H1 (cell line): ENCODE results near the gene QRICH2. TPM values are rescaled to one million over a fixed set of nuclear protein-coding genes. Genes with fewer than 3 reads are reported as not detected.

Experiments used
- CTCF ChIA-PET: fragments of 300-600 bp; sonication (Branson Sonifier 250); formaldehyde crosslinking; loops from one replicate; lab custom pipeline; 2021; ENCODE audit not compliant: partially characterized antibody; lab: Charles Lee
- POLR2A ChIA-PET: fragments of 300-600 bp; sonication (Branson Sonifier 250); formaldehyde crosslinking; loops from one replicate; lab custom pipeline; 2021; ENCODE audit warnings: inconsistent platforms; ENCODE audit not compliant: partially characterized antibody; lab: Charles Lee
- DNase-seq, 2 experiments: peaks; one replicate each; pipeline versions ENCODE4 v3.0.0 to v3.0.0-alpha.2; 2010 to 2022; ENCODE audit warnings: low spot score in 2 of 2, low read depth in 1 of 2, mixed read lengths in 1 of 2
- FAIRE-seq: peaks from 2 replicates; lab custom pipeline; 2011; peaks lifted over from hg19 to GRCh38; lab: Jason Lieb, UNC
- H2AFZ ChIP-seq: 2 replicates; pipeline ENCODE4 v1.8.1; 2012; ENCODE audit warnings: low read length, inconsistent platforms
- H2AK5ac ChIP-seq: 2 replicates; pipeline ENCODE4 v1.6.1; 2013; ENCODE audit warnings: low read depth, low read length
- H2BK120ac ChIP-seq: replicated peaks from 2 replicates; pipeline ENCODE3; 2013; ENCODE audit warnings: low read depth, low read length, inconsistent platforms
- H2BK12ac ChIP-seq: 2 replicates; pipeline ENCODE4 v1.6.1; 2013; ENCODE audit warnings: low read depth, low read length
- H2BK15ac ChIP-seq: 2 replicates; pipeline ENCODE4 v1.6.1; 2013; ENCODE audit warnings: low read length
- H2BK20ac ChIP-seq: 2 replicates; pipeline ENCODE4 v1.6.1; 2013; ENCODE audit warnings: low read length
- H2BK5ac ChIP-seq: 2 replicates; pipeline ENCODE4 v1.6.1; 2013; ENCODE audit warnings: low read depth, low read length
- H3K14ac ChIP-seq: 2 replicates; pipeline ENCODE4 v1.6.1; 2013; ENCODE audit warnings: inconsistent platforms; ENCODE audit not compliant: insufficient read length
- H3K18ac ChIP-seq: 2 replicates; pipeline ENCODE4 v1.6.1; 2013; ENCODE audit warnings: low read length; ENCODE audit errors: extremely low read depth
- H3K23ac ChIP-seq: 2 replicates; pipeline ENCODE4 v1.6.1; 2013; ENCODE audit warnings: inconsistent platforms; ENCODE audit not compliant: insufficient read length
- H3K23me2 ChIP-seq: 2 replicates; pipeline ENCODE4 v1.6.1; 2013; ENCODE audit warnings: low read depth, low read length
- H3K27ac ChIP-seq: 2 replicates; pipeline ENCODE4 v1.6.1; 2011; ENCODE audit warnings: low read depth, low read length, inconsistent platforms
- H3K27me3 ChIP-seq, 4 experiments: replicated peaks in 1 of 4; 1 replicate in 1 of 4; 2 replicates in 3 of 4; pipeline versions ENCODE4 v1.6.1 to v1.8.1; 2011 to 2013; ENCODE audit warnings: low read length in 3 of 4, mild to moderate bottlenecking in 3 of 4, inconsistent platforms in 2 of 4, mixed read lengths in 2 of 4, moderate library complexity in 1 of 4; ENCODE audit not compliant: control insufficient read depth in 3 of 4, insufficient read depth in 3 of 4; ENCODE audit errors: extremely low read depth in 1 of 4
- H3K36me3 ChIP-seq, 4 experiments: 2 replicates each; pipeline versions ENCODE4 v1.6.1 to v1.8.1; 2011 to 2013; ENCODE audit warnings: mild to moderate bottlenecking in 4 of 4, low read length in 3 of 4, moderate library complexity in 2 of 4, control low read depth in 1 of 4, inconsistent platforms in 1 of 4; ENCODE audit not compliant: insufficient read depth in 4 of 4, control insufficient read depth in 2 of 4
- H3K4ac ChIP-seq: replicated peaks from 2 replicates; pipeline ENCODE3; 2013; ENCODE audit warnings: low read length, low read depth, mixed read lengths, inconsistent platforms; ENCODE audit not compliant: insufficient read length
- H3K4me1 ChIP-seq, 4 experiments: replicated peaks in 1 of 4; 1 replicate in 1 of 4; 2 replicates in 3 of 4; pipeline versions ENCODE4 v1.6.1 to v1.8.1; 2011 to 2013; ENCODE audit warnings: low read length in 3 of 4, inconsistent platforms in 2 of 4, mixed read lengths in 1 of 4; ENCODE audit not compliant: insufficient read depth in 4 of 4, control insufficient read depth in 3 of 4
- H3K4me2 ChIP-seq, 2 experiments: 2 replicates each; pipeline versions ENCODE4 v1.6.1 to v1.8.1; 2011 to 2013; ENCODE audit warnings: low read depth in 2 of 2, low read length in 2 of 2, control low read depth in 1 of 2, inconsistent platforms in 1 of 2, mild to moderate bottlenecking in 1 of 2; ENCODE audit not compliant: insufficient read depth in 1 of 2
- H3K4me3 ChIP-seq, 4 experiments: fragments of 200-600, 300-600 bp in 1 of 4; sonication (generic), shearing (Covaris generic), sonication (Bioruptor Twin) in 1 of 4; 2 replicates each; pipeline versions ENCODE4 v1.5.1 to v1.8.1; 2011 to 2016; ENCODE audit warnings: low read length in 4 of 4, low read depth in 3 of 4, control low read depth in 2 of 4, inconsistent platforms in 2 of 4, mild to moderate bottlenecking in 2 of 4, mixed read lengths in 1 of 4, moderate library complexity in 1 of 4; ENCODE audit not compliant: insufficient read depth in 2 of 4; ENCODE audit errors: extremely low read depth in 1 of 4
- H3K56ac ChIP-seq: replicated peaks from 2 replicates; pipeline ENCODE3; 2013; ENCODE audit warnings: low read depth, mild to moderate bottlenecking, mixed read lengths, low read length, inconsistent platforms; ENCODE audit not compliant: insufficient read length
- H3K79me1 ChIP-seq: 2 replicates; pipeline ENCODE4 v1.6.1; 2013; ENCODE audit warnings: low read depth, low read length, control low read depth
- H3K79me2 ChIP-seq, 2 experiments: 2 replicates each; pipeline versions ENCODE4 v1.6.1 to v1.8.1; 2012 to 2013; ENCODE audit warnings: low read length in 2 of 2, mild to moderate bottlenecking in 2 of 2, inconsistent platforms in 1 of 2; ENCODE audit not compliant: insufficient read depth in 2 of 2, control insufficient read depth in 1 of 2
- H3K9ac ChIP-seq, 4 experiments: replicated peaks in 1 of 4; 1 replicate in 1 of 4; 2 replicates in 3 of 4; pipeline versions ENCODE4 v1.6.1 to v1.8.1; 2011 to 2013; ENCODE audit warnings: low read depth in 3 of 4, low read length in 3 of 4, control low read depth in 2 of 4, mild to moderate bottlenecking in 2 of 4, moderate library complexity in 2 of 4, inconsistent platforms in 1 of 4; ENCODE audit errors: extremely low read depth in 1 of 4
- H3K9me3 ChIP-seq, 2 experiments: 2 replicates each; pipeline versions ENCODE4 v1.6.1 to v1.8.1; 2012 to 2013; ENCODE audit warnings: mild to moderate bottlenecking in 2 of 2, moderate library complexity in 2 of 2, control low read depth in 1 of 2, inconsistent platforms in 1 of 2, low read depth in 1 of 2, low read length in 1 of 2, mixed read lengths in 1 of 2; ENCODE audit not compliant: insufficient read depth in 2 of 2
- H4K20me1 ChIP-seq, 2 experiments: replicated peaks in 1 of 2; 2 replicates each; pipeline versions ENCODE3 to v1.8.1; 2011 to 2013; ENCODE audit warnings: inconsistent platforms in 2 of 2, low read length in 2 of 2, mild to moderate bottlenecking in 1 of 2; ENCODE audit not compliant: insufficient read depth in 2 of 2, control insufficient read depth in 1 of 2
- H4K5ac ChIP-seq: 2 replicates; pipeline ENCODE4 v1.6.1; 2013; ENCODE audit warnings: low read length, low read depth, mixed read lengths, inconsistent platforms; ENCODE audit not compliant: insufficient read length
- H4K8ac ChIP-seq: 2 replicates; pipeline ENCODE4 v1.8.0; 2013; ENCODE audit warnings: mild to moderate bottlenecking, moderate library complexity, low read length, inconsistent platforms; ENCODE audit not compliant: insufficient read depth; ENCODE audit errors: extremely low read depth
- H4K91ac ChIP-seq: replicated peaks from 2 replicates; pipeline ENCODE3; 2013; ENCODE audit warnings: low read length, mixed read lengths, inconsistent platforms; ENCODE audit not compliant: insufficient read length
- BCL11A ChIP-seq, 2 experiments: IDR thresholded peaks; one replicate each; pipeline ENCODE4 v1.6.1; 2011; ENCODE audit warnings: low read depth in 2 of 2, low read length in 2 of 2, mild to moderate bottlenecking in 2 of 2
- EP300 ChIP-seq, 2 experiments: IDR thresholded peaks; 1 replicate in 1 of 2; 2 replicates in 1 of 2; pipeline ENCODE4 v1.6.1; 2011 to 2012; ENCODE audit warnings: low read depth in 2 of 2, low read length in 2 of 2, mild to moderate bottlenecking in 2 of 2, borderline replicate concordance in 1 of 2, inconsistent platforms in 1 of 2, moderate library complexity in 1 of 2
- GABPA ChIP-seq: IDR thresholded peaks from 2 replicates; pipeline ENCODE4 v1.6.1; 2011; ENCODE audit warnings: mild to moderate bottlenecking, low read length, moderate library complexity, borderline replicate concordance; ENCODE audit not compliant: insufficient read depth
- KDM5A ChIP-seq: fragments of 200-600 bp; IDR thresholded peaks from 2 replicates; pipeline ENCODE4 v1.7.1; 2012; ENCODE audit warnings: mild to moderate bottlenecking, low read length, inconsistent platforms, mixed read lengths
- POU5F1 ChIP-seq: IDR thresholded peaks from 2 replicates; pipeline ENCODE4 v1.6.1; 2011; ENCODE audit warnings: low read depth, mild to moderate bottlenecking, low read length, moderate library complexity
- SP4 ChIP-seq: IDR thresholded peaks from 2 replicates; pipeline ENCODE4 v1.6.1; 2012; ENCODE audit warnings: low read length, inconsistent platforms
- WGBS, 2 experiments: shearing (Covaris generic) in 1 of 2; methylation state at CpG; one replicate each; pipeline versions ENCODE4 v1.1.6 to v1.1.7; 2013 to 2015; ENCODE audit warnings: low lambda C conversion rate in 2 of 2, mixed read lengths in 2 of 2, inconsistent platforms in 1 of 2, low coverage in 1 of 2, missing lambda C conversion rate in 1 of 2; ENCODE audit not compliant: insufficient replicate concordance in 2 of 2, insufficient coverage in 1 of 2, insufficient read length in 1 of 2; ENCODE audit errors: extremely low coverage in 1 of 2, missing lambda C conversion rate in 1 of 2; 5-methylcytosine and 5-hydroxymethylcytosine counted together
- polyA plus RNA-seq, 7 experiments: library from polyadenylated mRNA; depleted of rRNA in 3 of 7; stranded (reverse) in 5 of 7; unstranded in 2 of 7; fragments of >200 nt in 5 of 7; fragments of 200-250 nt in 2 of 7; gene quantifications; 1 replicate in 5 of 7; 2 replicates in 1 of 7; 4 replicates in 1 of 7; pipeline versions ENCODE4 v1.2.1 to v1.2.3, GENCODE V29; 2011 to 2013; ENCODE audit warnings: missing spikeins in 2 of 7, mixed read lengths in 2 of 7
- total RNA-seq: library from RNA; stranded (reverse); fragmentation: NEBNext Ultra II Directional; extraction: Animal tissue kit (Norgen Biotek cat#: 25700); gene quantifications from 2 replicates; pipeline ENCODE4 v1.2.1, GENCODE V29; 2021
- TF ChIP-seq, protein P1 (sequence below): IDR thresholded peaks from 2 replicates; pipeline ENCODE4 v1.6.1; 2012; ENCODE audit warnings: inconsistent platforms
- TF ChIP-seq, protein P2 (sequence below), 3 experiments: IDR thresholded peaks; 1 replicate in 2 of 3; 2 replicates in 1 of 3; pipeline versions ENCODE4 v1.5.1 to v1.6.1; 2011; ENCODE audit warnings: low read length in 3 of 3, mild to moderate bottlenecking in 3 of 3, inconsistent platforms in 2 of 3, low read depth in 1 of 3, moderate library complexity in 1 of 3; ENCODE audit not compliant: insufficient read depth in 1 of 3; ENCODE audit errors: control extremely low read depth in 1 of 3
- TF ChIP-seq, protein P3 (sequence below): IDR thresholded peaks from 2 replicates; pipeline ENCODE4 v1.6.1; 2012; ENCODE audit warnings: inconsistent platforms

The QRICH2 gene
- total and polyA plus RNA-seq, 2 of the 8 experiments (the other 6 are each of a cell fraction or from before 2014, with no cell fraction given), result 2.8 to 3.8 TPM

DNA sequence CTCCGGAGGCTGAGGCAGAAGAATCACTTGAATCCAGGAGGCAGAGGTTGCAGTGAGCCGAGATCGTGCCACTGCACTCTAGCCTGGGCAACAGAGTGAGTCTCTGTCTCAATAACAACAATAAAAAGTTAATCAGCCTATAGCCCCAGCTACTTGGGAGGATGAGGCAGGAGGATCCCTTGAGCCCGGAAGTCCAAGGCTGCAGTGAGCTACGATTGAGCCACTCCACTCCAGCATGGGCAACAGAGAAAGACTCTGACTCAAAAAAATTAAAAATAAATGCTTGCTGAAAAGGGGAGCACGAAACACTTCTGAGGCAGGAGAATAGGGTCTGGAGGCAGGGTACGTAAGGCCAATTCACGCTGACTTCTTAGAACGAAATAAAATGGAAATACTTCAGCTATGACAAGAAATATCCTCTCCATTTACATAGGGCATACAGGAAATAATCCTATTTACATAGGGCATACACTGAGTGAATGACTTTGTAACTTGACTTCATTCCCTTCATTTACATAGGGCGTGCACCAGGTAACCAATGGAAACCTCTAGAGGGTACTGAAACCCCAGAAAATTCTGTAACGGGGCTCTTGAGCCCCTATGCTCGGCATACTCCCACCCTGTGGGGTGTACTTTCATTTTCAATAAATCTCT, 48.9 kb upstream of the QRICH2 start:
- ChIA-PET POLR2A (no interaction called here), CTCF (interaction anchor here (0.6 to 29.3 kb wide), 6 partner anchors 9 to 179 kb away, joined by 3 to 635 read pairs (median 4); partner anchors contain the start of gene SPHK1)
- no peak overlapping the region for H3K18ac ChIP-seq
- H4K91ac ChIP-seq, result no peak overlapping the region
- WGBS, 2 experiments, result 84% methylated on average over 12 of the region's 12 CpGs; no CpG with 5 or more reads in 1 of the 2 experiments
- peaks cover 9% of the 10 kb centered on the region; the same call in 1 of the 2 replicates for H3K23me2 ChIP-seq
- H2AK5ac ChIP-seq, result no peak overlapping the region
- H3K23ac ChIP-seq, result no peak overlapping the region
- H3K14ac ChIP-seq, result no peak overlapping the region
- no peak overlapping the region for H2BK12ac ChIP-seq
- FAIRE-seq, result no peak
- H3K27me3 ChIP-seq, result no peaks in the 10 kb centered on the region
- H3K4ac ChIP-seq, result no peak overlapping the region
- no peak overlapping the region for H2BK15ac ChIP-seq
- DNase-seq, result no peak
- H3K79me2 ChIP-seq, result 0 out of 4 replicates have a peak, but pooled peaks cover 0 to 4% of the 10 kb centered on the region in 2 experiments
- H2BK120ac ChIP-seq, result no peak overlapping the region
- H3K79me1 ChIP-seq, result peaks cover 4% of the 10 kb centered on the region; the same call in 1 of the 2 replicates
- no peak overlapping the region for H2BK20ac ChIP-seq
- H3K9me3 ChIP-seq, result no peaks in the 10 kb centered on the region
- H3K9ac ChIP-seq, result no peak overlapping the region
- H3K36me3 ChIP-seq, result no peaks in the 10 kb centered on the region
- H3K4me2 ChIP-seq, result no peak overlapping the region
- peaks cover 0 to 6% (median 0%) of the 10 kb centered on the region in 4 experiments; a peak in 3 of 7 replicates for H3K4me1 ChIP-seq
- no peak overlapping the region for H3K4me3 ChIP-seq
- no peak overlapping the region for H2BK5ac ChIP-seq
- no peak overlapping the region for H2AFZ ChIP-seq
- H4K5ac ChIP-seq, result no peak overlapping the region
- no peak overlapping the region for H3K27ac ChIP-seq
- H4K8ac ChIP-seq, result no peak overlapping the region
- H3K56ac ChIP-seq, result no peak overlapping the region
- peaks cover 0 to 4% of the 10 kb centered on the region in 2 experiments for H4K20me1 ChIP-seq
- no peak for TF ChIP-seq KDM5A
- no peak for TF ChIP-seq EP300 (IDR thresholded peaks at IDR 0.05; ENCODE audit: borderline replicate concordance in 1 of 2, low read depth in 2 of 2, low read length in 2 of 2)
- TF ChIP-seq SP4, result no peak
- TF ChIP-seq BCL11A (IDR thresholded peaks at IDR 0.05; ENCODE audit: low read depth in 2 of 2, low read length in 2 of 2), result no peak
- TF ChIP-seq, protein P1, sequence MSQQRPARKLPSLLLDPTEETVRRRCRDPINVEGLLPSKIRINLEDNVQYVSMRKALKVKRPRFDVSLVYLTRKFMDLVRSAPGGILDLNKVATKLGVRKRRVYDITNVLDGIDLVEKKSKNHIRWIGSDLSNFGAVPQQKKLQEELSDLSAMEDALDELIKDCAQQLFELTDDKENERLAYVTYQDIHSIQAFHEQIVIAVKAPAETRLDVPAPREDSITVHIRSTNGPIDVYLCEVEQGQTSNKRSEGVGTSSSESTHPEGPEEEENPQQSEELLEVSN, result no peak
- TF ChIP-seq, protein P2, sequence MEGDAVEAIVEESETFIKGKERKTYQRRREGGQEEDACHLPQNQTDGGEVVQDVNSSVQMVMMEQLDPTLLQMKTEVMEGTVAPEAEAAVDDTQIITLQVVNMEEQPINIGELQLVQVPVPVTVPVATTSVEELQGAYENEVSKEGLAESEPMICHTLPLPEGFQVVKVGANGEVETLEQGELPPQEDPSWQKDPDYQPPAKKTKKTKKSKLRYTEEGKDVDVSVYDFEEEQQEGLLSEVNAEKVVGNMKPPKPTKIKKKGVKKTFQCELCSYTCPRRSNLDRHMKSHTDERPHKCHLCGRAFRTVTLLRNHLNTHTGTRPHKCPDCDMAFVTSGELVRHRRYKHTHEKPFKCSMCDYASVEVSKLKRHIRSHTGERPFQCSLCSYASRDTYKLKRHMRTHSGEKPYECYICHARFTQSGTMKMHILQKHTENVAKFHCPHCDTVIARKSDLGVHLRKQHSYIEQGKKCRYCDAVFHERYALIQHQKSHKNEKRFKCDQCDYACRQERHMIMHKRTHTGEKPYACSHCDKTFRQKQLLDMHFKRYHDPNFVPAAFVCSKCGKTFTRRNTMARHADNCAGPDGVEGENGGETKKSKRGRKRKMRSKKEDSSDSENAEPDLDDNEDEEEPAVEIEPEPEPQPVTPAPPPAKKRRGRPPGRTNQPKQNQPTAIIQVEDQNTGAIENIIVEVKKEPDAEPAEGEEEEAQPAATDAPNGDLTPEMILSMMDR (IDR thresholded peaks at IDR 0.05; ENCODE audit: control extremely low read depth in 1 of 3, insufficient read depth in 1 of 3, low read depth in 1 of 3, low read length in 3 of 3), result no peak
- no peak for TF ChIP-seq POU5F1
- TF ChIP-seq GABPA, result no peak
- TF ChIP-seq, protein P3, sequence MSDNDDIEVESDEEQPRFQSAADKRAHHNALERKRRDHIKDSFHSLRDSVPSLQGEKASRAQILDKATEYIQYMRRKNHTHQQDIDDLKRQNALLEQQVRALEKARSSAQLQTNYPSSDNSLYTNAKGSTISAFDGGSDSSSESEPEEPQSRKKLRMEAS, result no peak
